OCI-LY7 (cell line): ENCODE data around the gene MTCH1. TPM values are rescaled to one million over a fixed set of nuclear protein-coding genes. Genes with fewer than 3 reads are reported as not detected.

Source experiments
- BruUV-seq: library from RNA; stranded (reverse); fragments of 400-500 nt; replicated peaks from 2 replicates; lab custom pipeline; 2021; lab: Mats Ljungman, UMichigan
- CTCF ChIA-PET: fragments of 300-600 bp; sonication (Branson Sonifier 250); formaldehyde crosslinking; loops from one replicate; lab custom pipeline; 2022; ENCODE audit warnings: antibody characterized with exemption; ENCODE audit not compliant: unreplicated experiment; lab: Charles Lee
- POLR2A ChIA-PET: fragments of 300-600 bp; sonication (Branson Sonifier 250); formaldehyde crosslinking; loops from one replicate; lab custom pipeline; 2022; ENCODE audit warnings: antibody characterized with exemption; lab: Charles Lee
- DNase-seq: peaks from one replicate; pipeline ENCODE4 v3.0.0-alpha.2; 2015; ENCODE audit warnings: low spot score
- H2AFZ ChIP-seq: fragments of 200-600 bp; sonication (generic), shearing (Covaris generic); 2 replicates; pipeline ENCODE4 v1.6.1; 2014; ENCODE audit warnings: mild to moderate bottlenecking, antibody characterized with exemption, low read length, moderate library complexity
- H3K27ac ChIP-seq: fragments of 200-600 bp; sonication (generic); 2 replicates; pipeline ENCODE4 v1.5.1; 2014; ENCODE audit warnings: mixed run types, low read depth, mild to moderate bottlenecking, moderate library complexity, low read length, inconsistent platforms; ENCODE audit not compliant: poor library complexity, severe bottlenecking
- H3K36me3 ChIP-seq: fragments of 200-600 bp; sonication (generic); 2 replicates; pipeline ENCODE4 v1.6.1; 2014; ENCODE audit warnings: mild to moderate bottlenecking, antibody characterized with exemption, low read length, moderate library complexity, mixed read lengths; ENCODE audit not compliant: insufficient read depth
- H3K4me1 ChIP-seq: fragments of 200-600 bp; sonication (generic); 2 replicates; pipeline ENCODE4 v1.5.1; 2014; ENCODE audit warnings: mild to moderate bottlenecking, low read length; ENCODE audit not compliant: insufficient read depth, poor library complexity, severe bottlenecking
- H3K4me2 ChIP-seq: fragments of 200-600 bp; sonication (generic); 2 replicates; pipeline ENCODE4 v1.6.1; 2014; ENCODE audit warnings: mild to moderate bottlenecking, low read length
- H3K4me3 ChIP-seq: fragments of 200-600 bp; sonication (generic); 2 replicates; pipeline ENCODE4 v1.5.1; 2014; ENCODE audit warnings: mild to moderate bottlenecking, low read depth, low read length; ENCODE audit not compliant: poor library complexity, severe bottlenecking
- H3K79me2 ChIP-seq: fragments of 200-600 bp; sonication (generic); 2 replicates; pipeline ENCODE4 v1.6.1; 2016; ENCODE audit warnings: low read depth, mild to moderate bottlenecking, low read length, moderate library complexity, mixed read lengths; ENCODE audit not compliant: insufficient read depth
- H3K9me2 ChIP-seq: fragments of 200-600 bp; sonication (generic); 2 replicates; pipeline ENCODE4 v1.6.1; 2016; ENCODE audit warnings: mild to moderate bottlenecking, low read length, mixed read lengths; ENCODE audit not compliant: insufficient read depth
- H3K9me3 ChIP-seq: fragments of 200-600 bp; sonication (generic); 2 replicates; pipeline ENCODE4 v1.6.1; 2014; ENCODE audit warnings: mild to moderate bottlenecking, mixed run types, low read length, mixed read lengths
- H4K20me1 ChIP-seq: fragments of 200-600 bp; sonication (generic); 2 replicates; pipeline ENCODE4 v1.6.1; 2014; ENCODE audit warnings: mild to moderate bottlenecking, antibody characterized with exemption, low read length, moderate library complexity, mixed read lengths; ENCODE audit not compliant: insufficient read depth
- CTCF ChIP-seq: fragments of 200-600 bp; sonication (generic); conservative IDR thresholded peaks from 2 replicates; pipeline ENCODE4 v1.5.1; 2014; ENCODE audit warnings: mild to moderate bottlenecking, antibody characterized with exemption, low read length, moderate library complexity, mixed read lengths
- EZH2phosphoT487 ChIP-seq: fragments of 200-600 bp; sonication (generic); IDR thresholded peaks from 2 replicates; pipeline ENCODE4 v1.6.1; 2018; ENCODE audit warnings: low read depth, borderline replicate concordance, mild to moderate bottlenecking, mixed run types, antibody characterized with exemption, low read length, moderate library complexity, mixed read lengths
- intact Hi-C: fragments of 100-400 bp; cut with micrococcal nuclease; formaldehyde crosslinking; loops from one replicate; pipeline ENCODE4 v1.10.0; 2022; ENCODE audit not compliant: unreplicated experiment
- total RNA-seq, 2 experiments: library from RNA; depleted of rRNA in 1 of 2; stranded (reverse); fragments of >200 nt in 1 of 2; shearing (Covaris generic) in 1 of 2; gene quantifications; 2 replicates each; pipeline ENCODE4 v1.2.3, GENCODE V29; 2014 to 2022

MTCH1 gene
- total RNA-seq, 2 experiments from 2014 or later, result 72.5 to 93.7 TPM

DNA sequence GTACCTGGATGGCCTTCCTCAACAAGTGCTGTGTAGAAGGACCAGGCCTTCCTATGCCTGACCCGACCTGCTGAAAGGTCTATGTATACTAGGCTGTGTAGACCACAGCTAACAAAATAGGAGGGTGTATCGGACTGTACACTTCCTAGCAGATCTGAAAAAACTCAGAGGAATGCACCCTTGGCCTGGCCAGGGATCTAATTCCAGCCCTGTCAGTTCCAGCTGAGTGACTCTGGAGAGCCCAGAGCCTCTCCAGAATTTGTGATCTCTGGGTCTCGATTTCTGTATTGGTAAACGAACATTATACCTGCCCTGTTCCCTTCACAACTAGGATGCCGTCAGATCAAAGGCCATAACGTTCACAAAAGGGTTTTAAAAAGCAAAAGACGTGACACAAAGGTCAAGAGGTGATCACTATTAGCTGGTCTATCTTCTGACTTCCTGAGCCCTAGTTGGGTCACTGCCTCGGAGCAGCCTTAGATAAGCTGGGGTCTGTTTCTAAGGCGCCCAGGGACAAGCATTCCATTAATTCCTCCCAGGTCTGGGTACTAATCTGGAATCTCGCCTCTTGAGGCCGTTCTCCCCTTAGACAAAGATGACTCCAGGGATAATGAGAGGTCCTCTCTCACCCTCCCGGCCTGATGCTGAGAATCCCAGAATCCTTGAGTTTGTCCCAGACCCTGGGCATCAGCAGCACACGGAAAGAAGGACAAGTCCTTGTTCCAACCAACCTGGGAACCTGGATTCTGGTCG lies 13.9 kb downstream of the MTCH1 start:
- no peaks in the 10 kb centered on the region for H4K20me1 ChIP-seq
- H3K4me3 ChIP-seq, result no peak overlapping the region
- intact Hi-C loops, result no loop called here
- no peaks in the 10 kb centered on the region for H3K79me2 ChIP-seq
- POLR2A ChIA-PET, result no interaction called here
- H3K9me2 ChIP-seq, result no peaks in the 10 kb centered on the region
- H3K4me1 ChIP-seq, result no peaks in the 10 kb centered on the region
- H3K4me2 ChIP-seq, result no peak overlapping the region
- no peaks in the 10 kb centered on the region for H3K9me3 ChIP-seq
- H3K36me3 ChIP-seq, result peaks cover 97% of the 10 kb centered on the region
- no peak overlapping the region for H2AFZ ChIP-seq
- no peak for DNase-seq
- CTCF ChIA-PET, result no interaction called here
- no TSS peak for BruUV-seq
- no peak overlapping the region for H3K27ac ChIP-seq
- no peak for TF ChIP-seq CTCF
- no peak for TF ChIP-seq EZH2phosphoT487

- CTCF ChIA-PET, result no interaction called here
- no peak for DNase-seq
- peaks cover 96% of the 10 kb centered on the region for H3K36me3 ChIP-seq
- no peak overlapping the region for H3K27ac ChIP-seq
- no peaks in the 10 kb centered on the region for H3K9me2 ChIP-seq
- H4K20me1 ChIP-seq, result no peaks in the 10 kb centered on the region
- H3K79me2 ChIP-seq, result no peaks in the 10 kb centered on the region
- H3K9me3 ChIP-seq, result no peaks in the 10 kb centered on the region
- H2AFZ ChIP-seq, result no peak overlapping the region
- no peak overlapping the region for H3K4me2 ChIP-seq
- BruUV-seq, result no TSS peak
- H3K4me1 ChIP-seq, result no peaks in the 10 kb centered on the region
- no peak overlapping the region for H3K4me3 ChIP-seq
- POLR2A ChIA-PET, result interaction anchor here (0.5 kb wide), 1 partner anchor 74 kb away, joined by 4 read pairs; no protein-coding TSS in a partner anchor
- intact Hi-C loops, result no loop called here
- no peak for TF ChIP-seq EZH2phosphoT487
- no peak for TF ChIP-seq CTCF
Observed at GRCh38 chr6:36970892-36971842, 14.8 kb downstream of the MTCH1 start.
